ENCODE measurements around the gene MAS1.
A peak's percentile ranks its signal among the peaks of the same experiment; 100 is the strongest.
"Not testable (repeated sequence)": the region's sequence is repeated elsewhere in the genome, so short reads cannot be mapped to it uniquely, and the experiment has no call there.

Gene MAS1

GRCh38 chr6:159919011-159919511, 28.3 kb downstream of the MAS1 start:
- peak in 1 of 4 experiments; percentile 38 for DNase-seq

- no peak for DNase-seq
Measured at GRCh38 chr6:159919800-159920199, 29.0 kb downstream of the MAS1 start.

GRCh38 chr6:159924150-159924549, 33.4 kb downstream of the MAS1 start:
- not testable (repeated sequence) for DNase-seq

GRCh38 chr6:159926542-159927203, 35.9 kb downstream of the MAS1 start:
- no peak for DNase-seq

- DNase-seq = peak; percentile 27 to 62 (median 45)
Measured at GRCh38 chr6:159929819-159930218, 39.0 kb downstream of the MAS1 start.

DNA sequence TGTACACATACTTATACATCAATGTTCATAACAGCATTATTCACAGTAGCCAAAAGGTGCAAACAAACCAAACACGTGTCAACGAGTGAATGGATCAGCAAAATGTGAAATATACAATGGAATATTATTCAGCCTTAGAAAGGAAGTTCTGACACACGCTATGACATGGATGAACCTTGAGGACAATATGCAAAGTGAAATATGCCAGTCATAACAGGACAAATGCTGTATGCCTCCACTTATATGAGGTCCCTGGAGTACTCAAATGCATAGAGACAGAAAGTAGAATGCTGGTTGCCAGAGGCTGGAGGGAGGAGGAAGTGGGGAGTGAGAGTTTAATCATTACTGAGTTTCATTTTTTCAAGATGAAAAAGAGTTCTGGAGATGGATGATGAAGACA, 40.3 kb downstream of the MAS1 start:
- DNase-seq = no peak

DNA sequence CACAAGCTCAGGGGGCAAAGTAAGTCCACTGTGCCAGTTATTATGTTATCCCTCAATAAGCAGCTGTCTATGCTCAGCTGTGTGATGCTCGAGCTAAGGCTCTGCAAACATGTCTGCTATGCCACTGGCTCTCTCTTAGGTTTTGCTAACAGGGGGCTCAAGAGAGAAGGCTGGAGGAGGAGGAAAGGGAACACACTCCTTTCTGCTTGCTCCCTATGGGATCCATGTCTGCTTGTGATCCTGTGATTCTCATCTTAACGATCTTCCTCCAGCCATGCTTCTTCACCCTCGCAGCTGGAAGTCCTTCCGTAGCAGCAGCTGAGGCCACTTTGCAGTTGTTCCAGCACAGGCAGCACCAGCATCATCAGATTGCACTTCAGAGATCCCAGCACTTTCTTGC, 41.1 kb downstream of the MAS1 start:
- no peak for DNase-seq

DNA sequence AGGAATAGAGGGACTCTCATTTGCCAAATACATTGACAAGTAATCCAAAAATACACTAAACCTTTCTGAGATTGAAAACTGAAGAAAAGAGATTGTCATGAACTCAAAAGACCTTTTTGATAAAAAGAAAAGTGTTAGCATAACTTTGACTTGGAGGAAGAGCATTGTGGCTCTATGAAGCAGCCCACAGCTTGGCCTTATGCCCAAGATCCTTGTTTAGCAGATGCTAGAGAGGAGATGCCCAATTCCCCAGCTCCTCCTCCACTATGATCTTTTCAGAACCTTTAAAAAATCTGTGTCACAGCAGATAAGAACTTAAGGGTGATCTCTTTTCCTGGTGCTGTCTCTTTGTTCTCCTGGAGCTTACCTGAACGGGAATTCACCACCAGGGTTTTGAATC, 42.3 kb downstream of the MAS1 start:
- DNase-seq = no peak

DNA sequence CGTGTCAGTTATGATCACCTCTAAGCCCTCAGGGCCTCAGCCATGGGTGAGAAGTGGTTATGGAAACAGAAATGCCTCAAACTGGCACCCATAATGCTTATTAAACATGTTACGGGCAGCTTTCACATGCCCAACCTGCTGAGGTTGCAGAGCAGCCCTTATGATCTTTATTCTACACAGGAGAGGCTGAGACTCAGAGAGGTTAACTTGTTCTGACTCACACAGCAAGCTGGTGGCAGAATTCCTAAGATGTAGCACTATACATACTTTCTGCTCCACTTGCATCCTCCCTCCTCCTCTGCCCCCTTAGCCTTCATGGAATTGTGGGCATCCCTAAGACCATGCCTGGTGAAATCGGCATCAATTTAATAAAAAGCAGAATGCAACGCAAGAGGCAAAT, 43.4 kb downstream of the MAS1 start:
- DNase-seq = no peak

- DNase-seq = no peak
Measured at GRCh38 chr6:159935065-159935464, 44.3 kb downstream of the MAS1 start.

GRCh38 chr6:159935633-159936032, 44.8 kb downstream of the MAS1 start:
- peak; percentile 17 to 59 (median 35) for DNase-seq

DNA sequence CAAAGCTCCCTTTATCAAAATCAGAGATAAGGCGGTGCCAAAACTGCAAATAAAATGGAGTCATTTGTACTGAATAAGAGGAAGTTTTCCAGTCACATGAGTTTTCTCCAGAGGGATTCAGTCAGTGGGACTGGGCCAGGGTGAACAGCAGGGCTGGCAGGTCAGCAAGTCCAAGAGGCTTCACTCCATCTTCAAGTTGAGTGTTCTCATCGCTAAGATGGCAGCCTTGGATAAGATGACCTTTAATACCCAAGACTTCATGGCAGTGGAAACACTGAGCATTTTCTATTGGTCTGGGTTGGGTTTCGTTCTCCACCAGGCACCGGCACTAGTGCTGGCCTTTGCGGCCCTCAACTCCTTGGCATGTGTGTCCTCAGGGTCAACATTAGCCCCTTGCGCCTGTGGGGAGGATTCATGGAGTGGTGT, 48.8 kb downstream of the MAS1 start:
- no peak for DNase-seq
